Fibroblast of lung (primary cell): ENCODE results near the gene ACBD3. TPM values are rescaled to one million over a fixed set of nuclear protein-coding genes. Genes with fewer than 3 reads are reported as not detected.

Source experiments
- DNase-seq, 2 donors: peaks; one replicate each; pipeline versions ENCODE4 v3.0.0 to v3.0.0-alpha.2; 2010; ENCODE audit warnings: low read depth in 2 of 2
- H2AFZ ChIP-seq: 2 replicates; pipeline ENCODE4 v1.5.1; 2012; ENCODE audit warnings: low read length, control low read depth, inconsistent platforms
- H3K27ac ChIP-seq: 2 replicates; pipeline ENCODE4 v1.5.1; 2011; ENCODE audit warnings: low read length, control low read depth; ENCODE audit not compliant: insufficient read depth
- H3K27me3 ChIP-seq: 2 replicates; pipeline ENCODE4 v1.5.1; 2011; ENCODE audit warnings: mild to moderate bottlenecking, low read length; ENCODE audit not compliant: control insufficient read depth, insufficient read depth
- H3K36me3 ChIP-seq: 2 replicates; pipeline ENCODE4 v1.5.1; 2011; ENCODE audit warnings: low read length; ENCODE audit not compliant: control insufficient read depth, insufficient read depth
- H3K4me1 ChIP-seq: 2 replicates; pipeline ENCODE4 v1.5.1; 2011; ENCODE audit warnings: low read length; ENCODE audit not compliant: control insufficient read depth, insufficient read depth; ENCODE audit errors: extremely low read depth
- H3K4me2 ChIP-seq: 2 replicates; pipeline ENCODE4 v1.5.1; 2011; ENCODE audit warnings: low read length, control low read depth; ENCODE audit not compliant: insufficient read depth; ENCODE audit errors: extremely low read depth
- H3K4me3 ChIP-seq, 4 experiments: fragments of 200-600 bp in 1 of 4; sonication (generic) in 1 of 4; replicated peaks in 1 of 4; 2 replicates each; pipeline ENCODE4 v1.5.1; 2011 to 2016; ENCODE audit warnings: low read length in 4 of 4, low read depth in 3 of 4, mild to moderate bottlenecking in 3 of 4, control low read depth in 2 of 4, inconsistent platforms in 1 of 4, mixed read lengths in 1 of 4; ENCODE audit not compliant: insufficient read depth in 1 of 4; ENCODE audit errors: control extremely low read depth in 1 of 4
- H3K79me2 ChIP-seq: 2 replicates; pipeline ENCODE4 v1.5.1; 2012; ENCODE audit warnings: mild to moderate bottlenecking, low read length, inconsistent platforms; ENCODE audit not compliant: control insufficient read depth, insufficient read depth
- H3K9ac ChIP-seq: 2 replicates; pipeline ENCODE4 v1.5.1; 2011; ENCODE audit warnings: mild to moderate bottlenecking, low read length, control low read depth; ENCODE audit not compliant: insufficient read depth
- H3K9me3 ChIP-seq: 2 replicates; pipeline ENCODE4 v1.5.1; 2012; ENCODE audit warnings: low read depth, low read length; ENCODE audit not compliant: control insufficient read depth, insufficient read depth
- H4K20me1 ChIP-seq: 2 replicates; pipeline ENCODE4 v1.5.1; 2011; ENCODE audit warnings: low read length; ENCODE audit not compliant: control insufficient read depth, insufficient read depth; ENCODE audit errors: extremely low read depth
- CTCF ChIP-seq, 2 donors: IDR thresholded peaks in 1 of 2; conservative IDR thresholded peaks in 1 of 2; 1 replicate in 1 of 2; 2 replicates in 1 of 2; pipeline ENCODE4 v1.5.1; 2011 to 2012; ENCODE audit warnings: low read length in 2 of 2, control low read depth in 1 of 2, inconsistent platforms in 1 of 2, low read depth in 1 of 2, mild to moderate bottlenecking in 1 of 2
- EZH2 ChIP-seq: IDR thresholded peaks from 2 replicates; pipeline ENCODE4 v1.5.1; 2012; ENCODE audit warnings: low read length, control low read depth, mild to moderate bottlenecking; ENCODE audit errors: missing control alignments
- polyA plus RNA-seq, 2 donors: library from polyadenylated mRNA; depleted of rRNA in 1 of 2; stranded (reverse) in 1 of 2; unstranded in 1 of 2; fragments of >200 nt; gene quantifications; 2 replicates each; pipeline ENCODE4 v1.2.1, GENCODE V29; 2011 to 2012; ENCODE audit warnings: missing spikeins in 1 of 2
- total RNA-seq: library from RNA; depleted of rRNA; stranded (reverse); fragments of >200 nt; gene quantifications from 2 replicates; pipeline ENCODE4 v1.2.1, GENCODE V29; 2014

Gene ACBD3
- total and polyA plus RNA-seq, 2 donors (not counting 1 experiment from before 2014, with no cell fraction given): 67.7 to 85.0 TPM

DNA sequence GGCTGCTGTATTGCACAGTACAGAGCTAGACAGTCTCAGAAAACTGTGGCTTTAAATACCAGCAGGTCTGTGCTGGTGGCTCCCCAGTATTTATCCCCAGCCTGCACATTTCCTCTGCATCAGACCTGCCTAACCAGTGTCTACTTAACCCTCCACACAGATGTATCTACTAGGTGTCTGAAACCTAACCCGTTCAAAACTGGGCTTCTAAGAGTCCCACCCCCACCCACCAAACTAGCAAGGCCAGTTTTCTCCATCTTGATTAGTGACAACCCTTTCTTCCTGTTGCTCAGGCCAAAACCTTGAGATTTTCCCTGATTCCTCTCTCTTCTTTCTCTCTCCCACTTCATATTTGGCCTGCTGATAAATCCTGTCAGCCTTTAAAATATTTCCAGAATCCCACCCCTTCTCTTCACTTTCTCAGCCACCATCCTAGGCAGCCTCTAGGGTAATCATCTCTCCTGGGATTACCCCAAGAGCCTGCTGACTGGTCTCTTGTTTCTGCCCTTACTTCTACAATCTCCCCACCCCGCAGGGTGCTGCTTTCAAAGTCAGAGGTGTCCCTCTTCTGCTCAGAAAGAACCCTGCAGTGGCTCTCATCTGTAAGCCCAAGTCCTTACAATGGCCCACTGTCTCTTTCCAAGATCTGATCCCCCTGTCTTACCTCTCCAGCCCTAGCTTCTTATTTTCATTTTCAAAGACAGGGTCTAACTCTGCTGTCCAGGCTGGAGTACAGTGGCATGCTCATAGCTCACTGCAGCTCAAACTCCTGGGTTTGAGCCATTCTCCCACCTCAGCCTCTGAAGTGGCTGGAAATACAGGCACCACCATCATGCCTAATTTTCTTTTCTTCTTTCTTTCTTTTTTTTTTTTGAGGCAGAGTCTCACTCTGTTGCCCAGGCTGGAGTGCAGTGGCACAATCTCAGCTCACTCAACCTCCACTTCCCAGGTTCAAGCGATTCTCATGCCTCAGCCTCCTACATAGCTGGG lies 78.8 kb downstream of the ACBD3 start:
- H3K36me3 ChIP-seq: no peaks in the 10 kb centered on the region
- no peak overlapping the region for H3K27ac ChIP-seq
- H3K4me2 ChIP-seq: no peak overlapping the region
- H3K4me1 ChIP-seq: peaks cover 7% of the 10 kb centered on the region
- no peaks in the 10 kb centered on the region for H3K79me2 ChIP-seq
- no peak overlapping the region for H2AFZ ChIP-seq
- no peaks in the 10 kb centered on the region for H3K9me3 ChIP-seq
- H4K20me1 ChIP-seq: no peaks in the 10 kb centered on the region
- TF ChIP-seq CTCF (conservative IDR thresholded peaks at IDR 0.05 in 1 of 2, IDR thresholded peaks at IDR 0.05 in 1 of 2; ENCODE audit: low read depth in 1 of 2, low read length in 2 of 2) (no peak), EZH2 (no peak)
- no peak for DNase-seq
- H3K4me3 ChIP-seq: no peak overlapping the region
- H3K9ac ChIP-seq: no peak overlapping the region
- no peaks in the 10 kb centered on the region for H3K27me3 ChIP-seq

GRCh38 chr1:226104671-226105121 lies 81.8 kb downstream of the ACBD3 start:
- H3K27ac ChIP-seq: no peak overlapping the region
- no peak for DNase-seq

More at GRCh38 chr1:226104671-226105121, 81.8 kb downstream of the ACBD3 start:
- Histone ChIP-seq H3K9me3 (no peaks in the 10 kb centered on the region), H3K36me3 (no peaks in the 10 kb centered on the region), H4K20me1 (no peaks in the 10 kb centered on the region), H3K79me2 (no peaks in the 10 kb centered on the region), H3K4me3 (no peak overlapping the region), H3K4me1 (peaks cover 3% of the 10 kb centered on the region), H3K4me2 (no peak overlapping the region), H2AFZ (peak overlapping the region; percentile 4), H3K27me3 (no peaks in the 10 kb centered on the region), H3K9ac (no peak overlapping the region)
- TF ChIP-seq CTCF (conservative IDR thresholded peaks at IDR 0.05 in 1 of 2, IDR thresholded peaks at IDR 0.05 in 1 of 2; ENCODE audit: low read depth in 1 of 2, low read length in 2 of 2) (no peak), EZH2 (no peak)
